GM18526 (cell line): ENCODE measurements around the gene COQ10A.

Experiments
- POLR2A ChIP-seq: IDR thresholded peaks from 3 replicates; pipeline ENCODE4 v1.6.1; 2011; ENCODE audit not compliant: insufficient read length; ENCODE audit errors: extremely low read depth

Gene COQ10A

DNA sequence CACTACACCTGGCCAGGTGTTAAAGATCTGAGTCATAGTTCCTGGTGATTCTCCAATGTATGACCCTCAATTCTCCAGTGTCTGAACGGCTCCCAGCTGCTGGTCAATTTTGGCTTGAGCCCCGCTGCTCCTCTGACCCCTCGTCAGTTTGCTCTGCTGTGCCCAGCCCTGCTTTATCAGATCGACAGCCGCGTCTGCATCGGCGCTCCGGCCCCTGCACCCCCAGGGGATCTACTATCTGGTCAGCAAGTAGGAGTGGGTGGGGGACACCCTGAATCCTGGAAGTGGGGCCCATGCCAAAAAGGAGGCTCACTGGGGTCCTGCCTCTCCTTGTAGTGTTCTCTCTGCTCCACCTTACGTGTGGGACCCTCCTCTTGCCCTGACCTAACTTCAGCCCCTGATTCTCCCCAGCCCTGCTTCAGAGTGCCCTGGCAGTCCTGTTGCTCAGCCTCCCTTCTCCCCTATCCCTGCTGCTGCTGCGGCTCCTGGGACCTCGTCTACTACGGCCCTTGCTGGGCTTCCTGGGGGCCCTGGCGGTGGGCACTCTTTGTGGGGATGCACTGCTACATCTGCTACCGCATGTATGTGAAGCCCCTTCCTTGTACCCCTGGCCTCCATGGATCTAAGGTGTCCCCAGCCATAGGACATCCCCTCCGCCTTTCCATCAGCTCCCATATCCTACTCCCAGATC is 31.9 kb upstream of the COQ10A start:
- no peak for TF ChIP-seq POLR2A

DNA sequence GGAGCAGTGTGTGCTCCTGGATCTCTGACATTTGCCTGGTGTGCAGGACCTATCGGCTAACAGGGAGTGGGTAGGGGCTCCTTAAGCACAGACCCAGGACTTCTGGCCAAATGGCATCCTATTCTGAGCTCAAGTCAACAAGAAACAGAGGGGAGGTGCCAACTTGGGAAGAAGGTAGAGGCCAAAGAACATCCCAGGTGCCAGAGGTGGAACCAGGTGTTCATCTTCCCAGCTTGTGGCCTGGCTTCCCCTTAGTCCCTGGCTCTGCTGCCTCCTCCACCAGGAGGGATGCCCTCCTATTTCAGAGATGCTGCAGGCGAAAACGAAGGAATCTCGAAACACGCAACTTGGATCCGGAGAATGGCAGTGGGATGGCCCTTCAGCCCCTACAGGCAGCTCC is 30.7 kb upstream of the COQ10A start:
- no peak for TF ChIP-seq POLR2A

DNA sequence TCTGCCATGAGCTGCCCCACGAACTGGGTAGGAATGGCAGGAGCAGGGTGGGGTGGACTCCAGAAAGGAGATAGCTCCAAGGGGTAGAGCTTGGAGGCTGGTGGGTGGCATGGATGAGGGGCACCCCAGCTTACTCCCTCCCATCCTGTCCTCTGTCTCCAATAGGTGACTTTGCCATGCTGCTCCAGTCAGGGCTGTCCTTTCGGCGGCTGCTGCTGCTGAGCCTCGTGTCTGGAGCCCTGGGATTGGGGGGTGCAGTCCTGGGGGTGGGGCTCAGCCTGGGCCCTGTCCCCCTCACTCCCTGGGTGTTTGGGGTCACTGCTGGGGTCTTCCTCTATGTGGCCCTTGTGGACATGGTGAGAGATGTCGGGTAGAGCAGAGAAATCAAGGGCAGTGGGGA is 29.8 kb upstream of the COQ10A start:
- TF ChIP-seq POLR2A = no peak

DNA sequence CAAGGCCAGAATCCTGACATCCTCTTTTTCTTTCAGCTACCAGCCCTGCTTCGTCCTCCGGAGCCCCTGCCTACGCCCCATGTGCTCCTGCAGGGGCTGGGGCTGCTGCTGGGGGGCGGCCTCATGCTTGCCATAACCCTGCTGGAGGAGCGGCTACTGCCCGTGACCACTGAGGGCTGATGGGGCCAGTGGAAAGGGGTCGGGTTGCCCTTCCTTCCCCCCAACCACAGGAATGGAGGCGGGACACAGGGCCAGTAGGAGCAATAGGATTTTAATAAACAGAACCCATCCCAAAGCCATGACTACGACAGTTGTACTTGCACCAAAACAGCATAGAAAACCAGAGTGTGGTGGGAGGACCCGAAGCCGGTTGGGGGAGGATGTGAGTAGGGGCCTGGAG is 29.2 kb upstream of the COQ10A start:
- no peak for TF ChIP-seq POLR2A

DNA sequence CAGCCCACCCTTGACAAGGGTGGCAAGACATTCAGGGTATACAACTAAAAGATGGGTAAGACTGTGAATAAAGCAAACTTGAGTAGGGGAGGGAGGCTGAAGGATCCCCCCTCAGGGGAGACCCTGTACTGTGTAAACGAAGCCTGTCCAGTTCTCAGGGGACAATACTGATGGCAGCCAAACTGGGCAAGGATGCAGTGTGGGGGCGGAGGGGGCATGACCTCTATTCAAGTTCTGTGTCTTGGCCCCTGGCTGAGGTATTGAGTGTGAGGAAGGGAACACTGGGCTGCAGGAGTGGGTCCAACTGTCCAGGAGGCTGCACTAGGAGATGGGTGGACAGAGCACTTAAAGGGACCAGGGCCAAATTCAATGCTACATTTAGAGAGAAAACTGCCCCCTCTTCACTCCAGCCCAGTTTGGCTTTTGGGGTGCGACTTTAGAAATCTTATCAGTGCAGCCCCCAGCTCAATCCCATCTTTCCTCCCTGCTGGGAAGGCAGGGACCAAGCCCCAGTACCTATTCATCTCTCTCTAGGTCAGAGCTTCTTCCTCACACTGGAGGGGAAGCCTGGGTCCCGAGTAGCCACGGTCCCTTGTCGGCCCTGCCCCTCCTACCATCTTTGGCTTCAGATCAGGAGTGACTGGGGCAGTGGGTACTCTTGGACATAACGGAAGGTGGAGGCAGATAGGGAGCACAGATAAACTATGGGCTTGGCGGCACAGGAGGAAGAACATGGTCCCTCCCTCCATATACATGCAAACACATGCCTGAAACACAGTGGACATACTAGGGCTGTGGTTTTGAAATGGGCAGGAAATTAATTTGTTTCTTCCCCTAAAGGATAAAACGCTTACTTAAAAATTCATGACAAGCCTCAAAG is 25.1 kb upstream of the COQ10A start:
- no peak for TF ChIP-seq POLR2A

GRCh38 chr12:56242986-56243385 is 23.8 kb upstream of the COQ10A start:
- no peak for TF ChIP-seq POLR2A

GRCh38 chr12:56243731-56244181 is 23.0 kb upstream of the COQ10A start:
- no peak for TF ChIP-seq POLR2A

DNA sequence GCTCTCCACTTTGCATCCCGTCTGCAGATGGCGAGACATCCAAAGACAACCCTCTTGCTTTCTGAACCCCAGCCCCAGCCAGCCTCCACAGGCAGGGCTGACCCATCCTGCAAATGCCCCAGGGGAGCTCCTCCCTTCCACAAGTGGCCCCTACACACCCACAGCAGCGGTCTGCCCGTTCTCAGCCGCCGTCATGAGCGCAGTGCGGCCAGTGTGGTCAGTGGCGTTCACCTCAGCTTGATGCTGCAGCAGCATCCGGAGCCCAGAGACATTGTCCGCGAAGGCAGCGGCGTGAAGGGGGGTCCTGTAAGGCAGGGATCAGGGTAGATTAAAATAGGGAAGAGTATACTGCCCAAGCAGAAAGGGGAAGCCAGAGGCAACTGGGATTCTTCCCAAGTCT is 22.2 kb upstream of the COQ10A start:
- TF ChIP-seq POLR2A = no peak

GRCh38 chr12:56247923-56248322 is 18.8 kb upstream of the COQ10A start:
- no peak for TF ChIP-seq POLR2A

DNA sequence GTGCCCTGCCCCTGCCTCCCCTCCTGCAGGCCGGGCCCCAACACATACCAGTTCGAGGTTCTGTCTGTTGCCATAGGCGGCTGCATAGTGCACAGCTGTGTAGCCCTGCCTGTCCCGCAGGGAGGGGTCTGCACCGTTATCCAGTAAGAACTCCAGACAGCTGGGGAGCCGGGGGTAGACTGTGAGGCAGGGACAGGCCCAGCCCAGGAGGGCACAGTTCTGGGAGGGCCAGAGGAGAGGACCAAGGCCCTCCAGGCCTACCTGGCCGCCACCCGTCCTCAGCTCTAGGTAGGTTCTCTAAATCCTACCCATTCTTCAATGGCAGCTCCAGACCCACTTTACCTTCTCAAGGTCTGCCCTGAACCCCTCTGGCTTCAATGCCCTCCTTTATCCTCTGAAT is 18.0 kb upstream of the COQ10A start:
- TF ChIP-seq POLR2A = no peak

DNA sequence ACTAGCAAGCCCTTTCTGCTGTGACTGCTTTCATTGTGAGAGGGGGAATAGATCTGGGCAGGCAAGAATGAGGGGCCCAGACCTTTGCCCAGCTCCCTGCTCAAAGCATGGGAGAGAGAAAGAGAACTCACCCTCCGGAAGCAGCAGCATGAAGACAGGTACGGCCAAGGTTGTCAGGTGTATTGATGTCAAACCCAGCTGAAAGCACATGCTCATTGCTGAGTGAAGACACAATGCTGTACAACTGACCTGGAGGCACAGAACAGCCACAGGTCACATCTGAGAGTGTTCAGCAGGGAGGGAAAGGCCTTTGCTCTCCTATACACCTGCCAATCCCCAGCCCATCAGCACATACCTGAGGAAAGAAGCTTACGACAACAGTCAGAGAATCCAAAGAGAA is 14.1 kb upstream of the COQ10A start:
- no peak for TF ChIP-seq POLR2A

- TF ChIP-seq POLR2A = no peak
Observed at GRCh38 chr12:56253091-56253490, 13.7 kb upstream of the COQ10A start.

DNA sequence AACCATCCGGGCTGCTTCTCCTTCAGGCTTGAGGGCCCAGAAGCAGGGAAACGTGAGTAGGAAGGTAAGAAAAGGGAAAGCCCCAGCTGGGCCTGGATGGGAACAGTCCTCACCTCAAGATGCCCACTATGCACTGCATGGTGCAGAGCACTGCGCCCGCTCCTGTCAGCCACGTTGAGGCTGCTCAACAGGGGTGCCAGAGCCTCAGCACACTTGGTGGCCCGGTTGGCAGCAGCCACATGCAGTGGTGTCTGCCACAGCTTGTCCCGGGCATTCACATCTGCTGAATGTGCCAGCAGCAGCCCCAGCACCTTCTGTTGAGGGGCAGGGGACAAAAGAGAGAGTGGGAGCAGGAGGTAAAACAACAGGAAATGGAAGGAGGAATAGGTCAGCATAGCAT is 11.1 kb upstream of the COQ10A start:
- no peak for TF ChIP-seq POLR2A

DNA sequence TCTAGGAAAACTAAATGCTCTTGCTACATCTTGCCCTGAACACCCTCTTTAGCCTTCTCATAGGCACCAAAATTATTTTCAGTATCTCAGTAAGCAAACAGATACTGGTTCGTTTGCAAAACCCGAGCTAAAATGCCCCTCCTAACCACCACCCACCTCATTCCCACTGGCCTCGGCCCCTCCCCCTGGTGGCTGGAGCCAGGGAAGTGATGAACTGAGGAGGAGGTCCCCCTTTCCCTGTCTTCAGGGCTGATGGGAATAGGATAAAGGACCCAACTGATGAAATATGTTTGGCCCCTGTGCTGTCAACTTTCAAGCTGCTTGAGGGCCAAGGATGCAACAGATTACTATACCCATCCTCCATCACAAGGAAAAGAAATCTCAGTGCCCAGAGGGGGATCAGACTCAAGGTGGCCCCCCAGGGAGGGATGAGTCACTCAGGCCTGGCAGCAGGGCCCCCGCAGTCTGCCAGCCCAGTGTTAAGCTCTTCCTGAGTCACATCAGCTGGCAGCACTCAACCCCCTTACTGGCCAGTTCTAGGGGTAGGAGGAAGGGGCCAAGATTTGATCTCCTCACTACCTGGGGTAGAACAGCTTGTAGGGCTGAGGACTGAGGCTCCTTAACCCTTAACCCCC is 10.3 kb upstream of the COQ10A start:
- no peak for TF ChIP-seq POLR2A

DNA sequence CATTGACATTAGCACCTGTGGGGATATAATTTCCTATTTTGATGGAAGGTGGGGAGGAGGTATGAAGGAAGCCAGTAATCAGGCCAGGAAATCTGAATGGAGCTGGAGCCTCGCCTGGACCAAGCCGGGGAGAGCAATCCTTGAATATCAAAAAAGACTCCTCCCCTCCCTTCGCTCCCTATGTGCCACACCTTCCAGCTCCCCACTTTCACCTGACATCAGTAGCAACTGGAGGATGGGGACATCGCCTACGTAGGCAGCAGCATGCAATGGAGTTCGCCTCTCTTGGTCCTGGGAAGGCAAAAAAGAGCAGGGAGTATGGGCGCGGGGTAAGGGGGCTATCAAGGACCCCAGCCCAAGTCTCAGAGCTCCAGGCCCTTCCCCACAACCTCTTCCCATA is 9.7 kb upstream of the COQ10A start:
- TF ChIP-seq POLR2A = no peak

GRCh38 chr12:56257491-56258067 is 9.2 kb upstream of the COQ10A start:
- TF ChIP-seq POLR2A = no peak

DNA sequence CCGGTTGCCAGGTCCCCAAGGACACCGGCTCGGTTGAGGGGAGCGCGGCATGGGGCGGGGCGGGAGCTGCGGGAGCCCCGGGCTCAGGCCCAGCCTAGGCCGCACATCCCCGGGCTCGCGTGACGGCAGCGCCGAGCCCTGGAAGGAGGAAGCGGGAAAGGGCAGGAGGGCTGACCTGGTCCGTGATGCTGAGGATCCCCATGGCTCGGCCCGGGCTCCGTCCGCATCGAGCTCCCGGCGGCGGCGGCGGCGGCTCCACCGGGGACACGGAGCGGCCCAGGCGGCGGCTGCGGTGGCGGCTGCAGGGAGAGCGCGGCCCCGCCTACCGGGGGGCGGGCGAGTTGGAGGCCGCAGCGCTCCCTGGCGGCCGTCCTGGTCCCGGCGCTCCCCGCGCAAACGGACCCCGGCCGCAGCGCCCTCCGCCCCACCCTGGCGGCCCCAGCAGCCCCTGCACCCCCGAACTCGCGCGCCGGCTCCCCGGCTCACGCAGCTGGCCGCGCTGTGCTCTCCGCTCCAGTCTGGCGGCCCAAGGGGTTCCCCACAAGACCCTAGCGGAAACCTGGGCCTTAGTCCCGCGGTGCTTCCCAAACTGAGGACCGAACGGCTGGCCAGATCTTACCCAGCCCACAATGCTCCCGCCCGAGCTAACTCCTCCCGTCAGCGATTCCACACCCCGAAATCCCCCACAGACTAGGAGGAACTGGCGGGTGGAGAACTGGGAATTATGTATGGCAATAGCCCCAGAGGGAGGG is 8.5 kb upstream of the COQ10A start, which contains the start of gene ANKRD52:
TSS of gene ANKRD52 (minus strand) at position 317 of the 752 bp plus-strand sequence. CDS start at position 202, 115 bp downstream.
- peak; percentile 56 for TF ChIP-seq POLR2A
